HG03460 (cell line): Measurements from ENCODE around the gene GLI3.

Source experiments
- ATAC-seq: cut with Tn5 transposase; IDR thresholded peaks from one replicate; pipeline ENCODE4 v1.9.1; 2021; ENCODE audit not compliant: unreplicated experiment

GLI3 gene

GRCh38 chr7:42049761-42050160 lies 187.2 kb downstream of the GLI3 start:
- no peak for ATAC-seq

- no peak for ATAC-seq
Observed at GRCh38 chr7:42046483-42046882, 190.5 kb downstream of the GLI3 start.

- ATAC-seq, result no peak
Observed at GRCh38 chr7:42045961-42046360, 191.0 kb downstream of the GLI3 start.

DNA sequence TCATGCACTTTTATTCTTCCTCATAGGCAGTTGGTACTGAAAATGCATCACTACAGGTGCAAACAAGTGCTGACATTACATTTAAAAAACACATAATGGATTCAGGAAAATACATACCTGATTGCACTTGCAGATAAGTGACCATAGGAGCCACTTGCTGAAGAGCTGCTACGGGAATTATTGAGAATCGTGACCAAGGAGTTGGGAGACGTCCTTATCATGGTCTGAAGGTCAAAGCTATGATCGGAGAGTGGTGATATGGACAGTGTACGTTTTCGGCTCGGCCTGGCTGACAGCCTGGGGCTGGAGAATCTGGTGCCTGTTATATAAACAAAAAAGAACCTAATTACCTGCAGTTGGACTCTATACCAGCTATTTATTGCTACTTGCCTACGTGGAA lies 197.1 kb downstream of the GLI3 start:
- no peak for ATAC-seq

DNA sequence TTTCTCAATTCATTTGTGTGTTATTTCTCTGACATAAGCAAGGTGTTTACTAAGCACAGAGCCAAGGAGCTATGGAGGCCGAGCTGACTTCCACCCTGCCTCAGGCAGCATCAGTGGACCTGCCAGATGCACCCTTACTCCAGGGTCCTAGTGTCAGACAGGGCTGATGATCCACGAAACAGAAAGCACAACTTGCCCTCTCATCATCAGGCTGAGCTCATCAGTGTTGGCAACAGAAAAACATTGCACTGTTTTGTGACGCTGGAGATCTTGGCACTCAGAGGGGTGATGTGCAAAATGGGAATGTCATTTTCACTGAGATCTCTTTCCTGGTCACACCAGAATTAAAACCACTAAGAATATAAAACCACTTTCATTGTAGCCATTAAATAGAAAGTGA lies 201.8 kb downstream of the GLI3 start:
- ATAC-seq, result no peak

GRCh38 chr7:42033480-42033879 lies 203.5 kb downstream of the GLI3 start:
- ATAC-seq, result no peak

GRCh38 chr7:42029405-42029804 lies 207.6 kb downstream of the GLI3 start:
- no peak for ATAC-seq

- no peak for ATAC-seq
Observed at GRCh38 chr7:42027521-42027920, 209.5 kb downstream of the GLI3 start.

DNA sequence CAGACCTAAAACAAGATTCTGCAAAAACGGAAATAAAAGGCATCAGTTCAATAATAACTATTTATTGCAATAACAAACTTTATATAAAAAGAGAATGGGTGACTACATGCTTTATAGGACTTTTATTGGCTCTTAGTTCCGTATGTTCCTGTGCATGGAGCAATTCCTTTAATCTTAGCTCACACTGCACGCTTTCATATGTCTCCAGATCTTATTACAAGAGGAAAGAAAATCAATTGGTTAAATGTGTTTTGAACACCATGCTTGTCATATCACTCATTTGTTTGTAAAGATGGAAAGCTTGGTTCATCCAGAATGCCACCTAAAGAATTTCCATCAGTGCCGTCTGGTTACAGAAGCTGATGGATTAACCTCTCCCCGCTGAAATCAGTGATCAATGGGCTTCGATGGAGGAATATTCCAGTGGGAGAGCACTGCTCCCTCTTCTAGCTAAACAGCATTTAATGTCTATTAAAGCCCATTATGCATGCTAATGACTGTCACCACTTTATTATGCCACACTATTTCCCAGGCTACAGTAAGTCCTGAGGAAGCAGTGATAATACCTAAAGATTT lies 210.3 kb downstream of the GLI3 start:
- no peak for ATAC-seq

GRCh38 chr7:42025635-42026375 lies 211.2 kb downstream of the GLI3 start:
- no peak for ATAC-seq

DNA sequence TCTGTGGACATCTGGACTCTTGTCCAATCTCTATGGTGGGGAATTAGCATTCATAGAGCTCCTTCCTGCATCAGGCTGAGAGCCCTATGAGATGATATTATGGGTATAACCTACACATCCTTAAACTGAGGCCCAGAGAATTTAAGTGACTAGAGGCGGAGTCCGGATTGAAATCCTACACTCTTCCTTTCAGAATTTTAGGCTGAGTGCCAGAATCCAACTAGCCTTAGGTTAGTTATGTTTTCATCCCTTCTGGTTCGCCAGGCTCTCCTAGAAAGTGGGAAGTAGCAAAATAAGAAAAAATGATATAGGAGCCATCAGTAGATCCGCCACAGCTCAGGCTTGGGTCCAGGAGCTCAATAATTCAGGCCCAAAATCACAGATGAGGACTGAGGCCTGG lies 212.5 kb downstream of the GLI3 start:
- ATAC-seq, result no peak

DNA sequence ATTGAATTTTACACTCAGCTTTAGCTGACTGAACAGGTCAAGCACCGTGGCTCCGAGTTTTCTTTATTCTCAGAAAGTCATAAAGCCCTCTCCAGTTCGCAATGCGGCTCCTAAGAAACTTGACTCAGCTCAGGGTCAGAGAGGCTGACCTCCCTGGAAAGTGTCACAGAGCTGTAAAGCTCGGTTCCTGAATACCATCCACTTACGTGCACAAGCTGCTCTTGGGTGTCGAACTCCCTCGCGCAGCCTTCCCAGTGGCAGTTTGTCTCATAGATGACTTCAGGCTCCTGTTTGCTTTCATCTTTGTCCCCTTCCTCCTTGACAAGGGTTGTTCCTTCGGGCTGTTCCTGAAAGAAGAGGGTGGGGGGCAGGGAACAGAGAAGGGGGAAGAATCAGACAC lies 213.7 kb downstream of the GLI3 start:
- no peak for ATAC-seq

- no peak for ATAC-seq
Observed at GRCh38 chr7:42022791-42023190, 214.2 kb downstream of the GLI3 start.

DNA sequence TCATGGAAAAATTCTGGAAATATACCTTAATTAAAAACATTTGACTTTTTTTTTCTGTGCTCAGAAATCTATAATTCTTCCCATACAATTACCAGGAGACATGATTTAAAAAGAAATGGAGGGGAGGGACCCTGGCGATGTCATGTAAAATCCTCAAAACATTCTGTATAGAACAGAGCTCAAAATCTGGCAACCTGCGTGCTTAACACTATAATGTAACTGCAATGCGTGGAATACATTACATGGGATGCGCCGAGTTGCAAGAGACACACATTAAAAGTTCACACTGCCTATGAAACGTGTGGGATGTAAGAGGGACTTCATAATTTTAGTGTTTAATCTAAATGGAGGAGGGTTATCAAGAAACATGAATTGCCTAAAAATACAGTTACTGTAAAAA lies 215.0 kb downstream of the GLI3 start:
- ATAC-seq, result no peak

- ATAC-seq, result no peak
Observed at GRCh38 chr7:42021631-42022030, 215.4 kb downstream of the GLI3 start.

- ATAC-seq, result no peak
Observed at GRCh38 chr7:42020061-42020460, 216.9 kb downstream of the GLI3 start.

DNA sequence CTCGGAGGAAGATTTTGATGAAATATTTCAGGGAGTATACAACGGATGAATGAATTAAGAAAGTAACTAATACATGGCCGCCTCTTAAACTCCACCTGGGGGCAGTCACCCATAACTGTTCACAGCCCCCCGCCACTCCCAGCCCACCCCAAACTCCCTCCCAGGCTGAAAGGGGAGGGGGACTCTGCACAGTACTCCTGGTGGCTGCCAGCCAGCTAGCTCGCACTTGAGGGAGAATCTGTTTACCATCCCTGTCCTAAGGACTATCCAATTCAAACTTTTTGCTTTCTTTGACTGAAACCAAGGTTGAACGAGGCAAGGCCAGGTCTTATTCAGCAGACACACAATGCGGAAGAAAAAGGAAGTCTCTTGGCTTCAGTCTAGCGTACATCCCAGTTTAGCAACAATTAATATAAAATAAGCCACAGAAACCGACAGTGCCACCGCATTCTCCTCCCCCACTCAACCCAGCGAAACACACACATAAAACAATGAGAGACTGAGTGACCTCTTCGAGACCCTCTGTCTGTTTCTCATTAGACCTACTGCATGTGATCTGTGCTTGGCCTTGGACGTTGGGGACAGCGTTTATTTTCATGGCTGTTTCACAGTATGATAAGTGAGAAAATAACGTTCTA lies 219.5 kb downstream of the GLI3 start:
- ATAC-seq, result no peak

- ATAC-seq, result no peak
Observed at GRCh38 chr7:42016517-42016916, 220.5 kb downstream of the GLI3 start.

- no peak for ATAC-seq
Observed at GRCh38 chr7:42014625-42015618, 222.1 kb downstream of the GLI3 start.

GRCh38 chr7:42012786-42013360 lies 224.1 kb downstream of the GLI3 start:
- no peak for ATAC-seq

DNA sequence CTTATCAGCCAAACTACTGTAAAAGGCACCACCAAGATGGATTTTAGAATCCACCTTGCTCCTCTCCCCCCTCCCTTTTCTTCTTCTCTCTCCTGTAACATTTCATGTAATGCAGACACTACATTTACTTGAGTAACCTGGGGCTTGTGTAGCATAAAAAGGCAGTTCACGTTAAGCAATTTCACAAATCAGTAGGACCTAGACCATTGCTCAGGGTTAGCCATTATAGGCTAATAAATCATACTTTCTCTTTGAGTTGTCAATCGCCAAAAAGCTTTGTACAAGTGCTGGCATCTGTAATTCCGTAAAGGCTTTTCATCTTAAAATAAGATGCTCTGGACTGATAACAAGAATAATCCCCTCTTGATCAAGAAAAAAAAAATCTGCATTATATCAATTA lies 224.7 kb downstream of the GLI3 start:
- ATAC-seq, result no peak
